Right lobe of liver (tissue), 6 donors: ENCODE results near the gene HAVCR2. TPM values are rescaled to one million over a fixed set of nuclear protein-coding genes. Genes with fewer than 3 reads are reported as not detected.

Experiments used
- ATAC-seq, 4 donors: fragments of 200-7000 bp; cut with Tn5 transposase; one replicate each; pipeline ENCODE4 v1.9.1; 2020; ENCODE audit warnings: mild to moderate bottlenecking in 4 of 4, moderate library complexity in 4 of 4
- DNase-seq, 3 donors: peaks; one replicate each; pipeline ENCODE4 v3.0.0-alpha.2; 2020
- H3K27ac ChIP-seq, 3 donors: fragments of 200-600 bp; one replicate each; pipeline ENCODE4 v1.8.0; 2022
- H3K27me3 ChIP-seq, 2 donors: fragments of 200-600 bp; one replicate each; pipeline ENCODE4 v1.8.0; 2022
- H3K36me3 ChIP-seq, 4 donors: fragments of 200-600 bp; sonication (generic) in 1 of 4; one replicate each; pipeline versions ENCODE4 v1.5.1 to v1.8.0; 2017 to 2022; ENCODE audit warnings: control low read depth in 1 of 4
- H3K4me1 ChIP-seq, 4 donors: fragments of 200-600 bp; sonication (generic) in 1 of 4; one replicate each; pipeline versions ENCODE4 v1.5.1 to v1.8.0; 2017 to 2022; ENCODE audit warnings: control low read depth in 1 of 4
- H3K4me3 ChIP-seq, 3 donors: fragments of 200-600 bp; one replicate each; pipeline ENCODE4 v1.8.0; 2022
- H3K9me3 ChIP-seq, 4 donors: fragments of 200-600 bp; sonication (generic) in 1 of 4; one replicate each; pipeline versions ENCODE4 v1.5.1 to v1.8.0; 2017 to 2022; ENCODE audit warnings: control low read depth in 1 of 4
- POLR2A ChIP-seq: fragments of 450-650 bp; IDR thresholded peaks from one replicate; pipeline ENCODE4 v1.6.1; 2017; ENCODE audit warnings: antibody characterized with exemption, mild to moderate bottlenecking
- WGBS: methylation state at CpG from one replicate; pipeline ENCODE4 v1.1.6; 2018; ENCODE audit warnings: low coverage, low lambda C conversion rate; ENCODE audit not compliant: insufficient coverage; ENCODE audit errors: missing lambda C conversion rate; 5-methylcytosine and 5-hydroxymethylcytosine counted together
- intact Hi-C, 2 donors: fragments of 100-400 bp; cut with DNase I; formaldehyde crosslinking; loops; one replicate each; pipeline versions ENCODE4 v1.11.2 to v1.14.1; 2022
- total RNA-seq, 6 experiments: library from RNA; depleted of rRNA in 2 of 6; stranded (reverse); fragments of >200 nt in 2 of 6; fragmentation: NEBNext Ultra II Directional in 3 of 6; extraction: Animal tissue kit (Norgen Biotek cat#: 25700) in 3 of 6; gene quantifications; one replicate each; pipeline versions ENCODE4 v1.1.0 to v1.2.4, GENCODE V29; 2016 to 2023
- TF ChIP-seq, protein P1 (sequence below), 4 donors: fragments of 200-600 bp in 3 of 4; fragments of 450-650 bp in 1 of 4; IDR thresholded peaks; one replicate each; pipeline versions ENCODE4 v1.5.1 to v1.8.0; 2016 to 2022; ENCODE audit warnings: antibody characterized with exemption in 4 of 4, mild to moderate bottlenecking in 2 of 4
- donor health status: DM: no; HTN: yes; CAD: no.
- donor health status: DM: no; HTN: no; CAD: no.
- donor health status: DM: no; HTN: no; CAD: no.
- donor health status: DM: no; HTN: yes; CAD: no.
- donor health status: DM: no; HTN: yes; CAD: no.

The HAVCR2 gene
- total RNA-seq, 6 experiments from 2014 or later, result 2.6 to 9.4 (median 3.3) TPM

DNA sequence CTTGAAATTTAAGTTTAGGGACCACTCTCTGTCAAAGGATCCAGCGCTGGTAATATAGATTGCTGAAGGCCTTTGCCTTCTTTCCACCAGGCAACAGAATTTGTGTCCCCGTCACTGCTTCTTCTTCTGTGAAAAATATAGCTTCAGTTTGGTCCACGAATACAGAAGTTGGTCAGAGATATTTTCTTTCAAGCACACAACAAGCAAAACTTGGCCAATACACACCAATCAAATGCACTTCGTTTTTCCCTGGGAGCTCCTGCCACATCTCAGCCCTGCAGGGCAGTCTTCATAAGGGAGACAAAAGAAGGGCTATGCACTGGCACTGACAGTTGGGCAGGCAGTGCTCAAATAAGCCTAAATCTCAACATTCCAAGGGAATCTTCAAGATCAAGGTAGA is 22.9 kb downstream of the HAVCR2 start:
- no peak overlapping the region for H3K4me3 ChIP-seq
- H3K36me3 ChIP-seq, result no peaks in the 10 kb centered on the region
- ATAC-seq (no peak), DNase-seq (no peak)
- H3K27me3 ChIP-seq, result no peaks in the 10 kb centered on the region
- no peak overlapping the region for H3K27ac ChIP-seq
- TF ChIP-seq, protein P1, sequence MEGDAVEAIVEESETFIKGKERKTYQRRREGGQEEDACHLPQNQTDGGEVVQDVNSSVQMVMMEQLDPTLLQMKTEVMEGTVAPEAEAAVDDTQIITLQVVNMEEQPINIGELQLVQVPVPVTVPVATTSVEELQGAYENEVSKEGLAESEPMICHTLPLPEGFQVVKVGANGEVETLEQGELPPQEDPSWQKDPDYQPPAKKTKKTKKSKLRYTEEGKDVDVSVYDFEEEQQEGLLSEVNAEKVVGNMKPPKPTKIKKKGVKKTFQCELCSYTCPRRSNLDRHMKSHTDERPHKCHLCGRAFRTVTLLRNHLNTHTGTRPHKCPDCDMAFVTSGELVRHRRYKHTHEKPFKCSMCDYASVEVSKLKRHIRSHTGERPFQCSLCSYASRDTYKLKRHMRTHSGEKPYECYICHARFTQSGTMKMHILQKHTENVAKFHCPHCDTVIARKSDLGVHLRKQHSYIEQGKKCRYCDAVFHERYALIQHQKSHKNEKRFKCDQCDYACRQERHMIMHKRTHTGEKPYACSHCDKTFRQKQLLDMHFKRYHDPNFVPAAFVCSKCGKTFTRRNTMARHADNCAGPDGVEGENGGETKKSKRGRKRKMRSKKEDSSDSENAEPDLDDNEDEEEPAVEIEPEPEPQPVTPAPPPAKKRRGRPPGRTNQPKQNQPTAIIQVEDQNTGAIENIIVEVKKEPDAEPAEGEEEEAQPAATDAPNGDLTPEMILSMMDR (IDR thresholded peaks at IDR 0.05), result no peak
- no peak for TF ChIP-seq POLR2A
- H3K4me1 ChIP-seq, result no peaks in the 10 kb centered on the region
- intact Hi-C loops, result no loop called here
- no peaks in the 10 kb centered on the region for H3K9me3 ChIP-seq
- WGBS, result 71% methylated on average over 3 of the region's 4 CpGs

DNA sequence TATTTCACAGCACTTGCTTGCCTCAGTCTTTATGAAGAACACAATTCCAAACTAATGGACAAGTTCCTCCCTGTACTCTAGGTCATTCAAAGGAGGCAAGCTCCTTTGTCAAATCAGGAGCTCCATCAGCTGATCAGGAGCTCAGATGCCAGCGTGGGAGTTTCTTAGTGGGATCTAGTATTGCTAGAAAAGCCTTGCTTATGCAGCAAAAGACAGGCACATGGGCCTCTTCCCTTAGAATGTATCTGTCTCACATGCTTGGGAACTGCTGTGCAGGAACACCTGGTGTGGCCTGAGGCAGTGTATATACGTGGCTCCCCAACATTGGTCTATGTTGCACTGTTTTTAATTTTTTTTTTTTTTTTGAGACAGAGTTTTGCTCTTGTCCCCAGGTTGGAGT is 28.6 kb downstream of the HAVCR2 start:
- Histone ChIP-seq H3K4me3 (no peak overlapping the region), H3K36me3 (no peaks in the 10 kb centered on the region), H3K9me3 (no peaks in the 10 kb centered on the region), H3K4me1 (no peaks in the 10 kb centered on the region), H3K27ac (no peak overlapping the region), H3K27me3 (no peaks in the 10 kb centered on the region)
- no peak for ATAC-seq
- intact Hi-C loops, result no loop called here
- no peak for DNase-seq
- WGBS, result 29% methylated on average over 1 of the region's 2 CpGs
- TF ChIP-seq POLR2A, result no peak
- TF ChIP-seq, protein P1 (IDR thresholded peaks at IDR 0.05), result no peak

- TF ChIP-seq, protein P1 (IDR thresholded peaks at IDR 0.05), result no peak
- no peak for TF ChIP-seq POLR2A
- no peak overlapping the region for H3K4me3 ChIP-seq
- no peak for ATAC-seq
- no peak overlapping the region for H3K27ac ChIP-seq
- no peaks in the 10 kb centered on the region for H3K9me3 ChIP-seq
- intact Hi-C loops, result no loop called here
- WGBS, result 44% methylated on average over 4 of the region's 4 CpGs
- no peaks in the 10 kb centered on the region for H3K36me3 ChIP-seq
- DNase-seq, result no peak
- no peaks in the 10 kb centered on the region for H3K4me1 ChIP-seq
- no peaks in the 10 kb centered on the region for H3K27me3 ChIP-seq
Observed at GRCh38 chr5:157076558-157076957, 32.3 kb downstream of the HAVCR2 start.

DNA sequence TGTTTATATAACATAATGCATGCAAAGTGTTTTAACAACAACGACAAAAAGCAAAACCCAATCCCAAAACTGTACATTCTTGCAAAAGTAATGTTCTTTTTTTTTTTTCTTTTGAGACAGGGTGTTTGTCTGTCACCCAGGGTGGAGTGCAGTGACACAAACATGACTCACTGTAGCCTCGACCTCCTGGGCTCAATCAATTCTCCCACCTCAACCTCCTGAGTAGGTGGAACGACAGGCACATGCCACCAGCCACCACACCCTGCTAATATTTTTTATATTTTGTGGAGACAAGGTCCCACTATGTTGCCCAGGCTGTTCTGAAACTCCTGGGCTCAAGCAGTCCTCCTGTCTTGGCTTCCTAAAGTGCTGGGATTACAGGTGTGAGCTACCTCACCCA is 36.3 kb downstream of the HAVCR2 start:
- Histone ChIP-seq H3K27ac (no peak overlapping the region), H3K36me3 (no peaks in the 10 kb centered on the region), H3K9me3 (no peaks in the 10 kb centered on the region), H3K4me3 (no peak overlapping the region), H3K4me1 (no peaks in the 10 kb centered on the region), H3K27me3 (no peaks in the 10 kb centered on the region)
- ATAC-seq, result peak in 1 of 4 donors; percentile 59
- intact Hi-C loops, result no loop called here
- DNase-seq, result no peak
- 30% methylated on average over 3 of the region's 3 CpGs for WGBS
- TF ChIP-seq, protein P1 (IDR thresholded peaks at IDR 0.05), result no peak
- TF ChIP-seq POLR2A, result no peak

DNA sequence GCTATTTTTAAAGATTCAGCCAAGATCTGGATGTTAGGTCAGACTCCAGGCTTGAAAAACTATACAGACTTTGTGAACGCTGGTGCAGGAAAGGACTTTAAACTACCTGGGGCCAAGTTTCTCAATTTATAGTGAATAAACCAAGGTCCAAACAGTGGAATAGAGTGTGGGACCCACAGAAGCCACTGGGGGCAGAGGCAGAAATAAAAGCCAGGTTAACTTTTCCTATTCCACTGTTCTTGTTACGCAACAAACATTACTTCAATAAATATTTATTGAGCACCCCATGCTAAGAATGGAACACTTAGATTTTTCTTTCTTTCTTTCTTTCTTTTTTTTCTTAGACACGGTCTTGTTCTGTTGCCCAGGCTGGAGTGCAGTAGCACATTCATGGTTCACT is 38.9 kb downstream of the HAVCR2 start:
- Histone ChIP-seq H3K27me3 (no peaks in the 10 kb centered on the region), H3K27ac (no peak overlapping the region), H3K36me3 (no peaks in the 10 kb centered on the region), H3K4me3 (no peak overlapping the region), H3K9me3 (no peaks in the 10 kb centered on the region), H3K4me1 (no peaks in the 10 kb centered on the region)
- WGBS, result 64% methylated on average over 3 of the region's 3 CpGs
- DNase-seq, result no peak
- no peak for TF ChIP-seq POLR2A
- TF ChIP-seq, protein P1 (IDR thresholded peaks at IDR 0.05), result peak in 1 of 4 donors; percentile 34
- intact Hi-C loops, result no loop called here
- ATAC-seq, result peak in 3 of 4 donors; percentile 29 to 59 (median 58)
